Stimulated activated CD8-positive, alpha-beta memory T cell treated with anti-CD3 and anti-CD28 coated beads, Interleukin-7, amount 100 ng/mL, for 48 hours (primary cell): ENCODE measurements around the gene CKS2.

ENCODE experiments used
- DNase-seq, 2 donors: peaks; one replicate each; pipeline ENCODE4 v3.0.0-alpha.2; 2020; ENCODE audit warnings: low read depth in 1 of 2; ENCODE audit errors: extremely low read depth in 1 of 2

Gene CKS2

GRCh38 chr9:89363921-89364665 lies 53.1 kb downstream of the CKS2 start:
- DNase-seq = no peak

DNA sequence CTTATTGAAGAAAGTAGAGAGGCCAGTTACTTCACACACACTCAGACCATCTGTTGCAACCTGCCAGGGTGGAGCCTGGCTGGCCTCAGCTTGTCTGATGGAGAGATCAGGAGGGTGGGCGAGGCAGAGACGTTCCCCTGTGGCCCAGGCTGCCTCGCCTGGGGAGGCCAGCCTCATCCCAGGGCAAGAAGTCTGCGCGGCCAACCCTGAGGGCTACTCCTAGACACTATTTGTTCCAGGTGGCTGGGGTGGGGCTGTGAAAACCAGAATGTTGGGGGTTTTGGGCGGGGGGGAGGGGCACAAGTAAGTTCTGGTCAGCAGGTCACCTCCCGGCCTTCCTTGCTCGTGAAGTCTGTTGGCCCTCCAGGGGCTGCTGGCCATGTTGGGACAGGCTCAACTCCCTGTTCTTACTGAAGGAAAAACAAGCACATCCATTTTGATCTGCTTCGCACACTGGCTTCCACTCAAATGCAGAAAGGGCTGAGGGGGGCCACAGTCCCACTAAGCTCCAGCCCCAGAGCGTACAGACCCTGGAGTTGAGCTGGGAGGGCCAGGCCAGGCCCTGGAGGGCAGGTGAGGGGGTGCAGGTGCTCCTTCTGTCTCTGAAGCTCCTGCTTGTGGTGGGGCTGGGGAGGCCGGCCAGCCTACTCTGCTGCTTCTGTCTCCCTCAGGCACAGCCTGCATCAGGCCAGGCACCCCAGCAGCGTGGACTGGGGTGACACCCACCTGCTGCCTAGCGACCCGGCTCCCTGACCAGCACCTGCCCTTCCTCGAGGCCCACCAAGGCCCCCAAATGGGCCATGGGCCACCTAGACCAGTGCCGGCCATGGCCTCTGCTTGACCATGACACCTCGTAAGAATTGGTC lies 53.9 kb downstream of the CKS2 start:
- DNase-seq = no peak

DNA sequence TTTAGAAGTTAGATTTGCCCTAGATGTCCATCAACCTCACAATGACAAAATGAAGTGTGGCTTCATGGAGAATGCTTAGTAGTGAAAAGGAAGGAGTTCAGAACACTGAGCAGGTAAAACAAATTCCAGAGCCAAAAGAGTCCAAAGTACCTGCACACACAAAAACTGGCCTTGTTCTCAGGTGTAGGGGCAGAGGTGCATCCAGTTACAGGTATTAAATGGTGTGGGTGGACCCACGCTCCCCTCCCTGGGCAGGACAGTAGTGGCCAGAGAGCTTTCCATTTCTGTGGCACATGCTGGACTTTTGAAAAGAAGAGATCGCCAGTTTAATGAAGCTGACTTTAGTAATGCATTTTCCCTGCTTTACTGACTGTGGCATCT lies 54.5 kb downstream of the CKS2 start:
- DNase-seq = no peak
